OCI-LY7 (cell line): ENCODE data around the gene RBM47. TPM values are rescaled to one million over a fixed set of nuclear protein-coding genes. Genes with fewer than 3 reads are reported as not detected.

Source experiments
- BruUV-seq: library from RNA; stranded (reverse); fragments of 400-500 nt; replicated peaks from 2 replicates; lab custom pipeline; 2021; lab: Mats Ljungman, UMichigan
- CTCF ChIA-PET: fragments of 300-600 bp; sonication (Branson Sonifier 250); formaldehyde crosslinking; loops from one replicate; lab custom pipeline; 2022; ENCODE audit warnings: antibody characterized with exemption; ENCODE audit not compliant: unreplicated experiment; lab: Charles Lee
- POLR2A ChIA-PET: fragments of 300-600 bp; sonication (Branson Sonifier 250); formaldehyde crosslinking; loops from one replicate; lab custom pipeline; 2022; ENCODE audit warnings: antibody characterized with exemption; lab: Charles Lee
- DNase-seq: peaks from one replicate; pipeline ENCODE4 v3.0.0-alpha.2; 2015; ENCODE audit warnings: low spot score
- H2AFZ ChIP-seq: fragments of 200-600 bp; sonication (generic), shearing (Covaris generic); 2 replicates; pipeline ENCODE4 v1.6.1; 2014; ENCODE audit warnings: mild to moderate bottlenecking, antibody characterized with exemption, low read length, moderate library complexity
- H3K27ac ChIP-seq: fragments of 200-600 bp; sonication (generic); 2 replicates; pipeline ENCODE4 v1.5.1; 2014; ENCODE audit warnings: mixed run types, low read depth, mild to moderate bottlenecking, moderate library complexity, low read length, inconsistent platforms; ENCODE audit not compliant: poor library complexity, severe bottlenecking
- H3K36me3 ChIP-seq: fragments of 200-600 bp; sonication (generic); 2 replicates; pipeline ENCODE4 v1.6.1; 2014; ENCODE audit warnings: mild to moderate bottlenecking, antibody characterized with exemption, low read length, moderate library complexity, mixed read lengths; ENCODE audit not compliant: insufficient read depth
- H3K4me1 ChIP-seq: fragments of 200-600 bp; sonication (generic); 2 replicates; pipeline ENCODE4 v1.5.1; 2014; ENCODE audit warnings: mild to moderate bottlenecking, low read length; ENCODE audit not compliant: insufficient read depth, poor library complexity, severe bottlenecking
- H3K4me2 ChIP-seq: fragments of 200-600 bp; sonication (generic); 2 replicates; pipeline ENCODE4 v1.6.1; 2014; ENCODE audit warnings: mild to moderate bottlenecking, low read length
- H3K4me3 ChIP-seq: fragments of 200-600 bp; sonication (generic); 2 replicates; pipeline ENCODE4 v1.5.1; 2014; ENCODE audit warnings: mild to moderate bottlenecking, low read depth, low read length; ENCODE audit not compliant: poor library complexity, severe bottlenecking
- H3K79me2 ChIP-seq: fragments of 200-600 bp; sonication (generic); 2 replicates; pipeline ENCODE4 v1.6.1; 2016; ENCODE audit warnings: low read depth, mild to moderate bottlenecking, low read length, moderate library complexity, mixed read lengths; ENCODE audit not compliant: insufficient read depth
- H3K9me2 ChIP-seq: fragments of 200-600 bp; sonication (generic); 2 replicates; pipeline ENCODE4 v1.6.1; 2016; ENCODE audit warnings: mild to moderate bottlenecking, low read length, mixed read lengths; ENCODE audit not compliant: insufficient read depth
- H3K9me3 ChIP-seq: fragments of 200-600 bp; sonication (generic); 2 replicates; pipeline ENCODE4 v1.6.1; 2014; ENCODE audit warnings: mild to moderate bottlenecking, mixed run types, low read length, mixed read lengths
- H4K20me1 ChIP-seq: fragments of 200-600 bp; sonication (generic); 2 replicates; pipeline ENCODE4 v1.6.1; 2014; ENCODE audit warnings: mild to moderate bottlenecking, antibody characterized with exemption, low read length, moderate library complexity, mixed read lengths; ENCODE audit not compliant: insufficient read depth
- EZH2phosphoT487 ChIP-seq: fragments of 200-600 bp; sonication (generic); IDR thresholded peaks from 2 replicates; pipeline ENCODE4 v1.6.1; 2018; ENCODE audit warnings: low read depth, borderline replicate concordance, mild to moderate bottlenecking, mixed run types, antibody characterized with exemption, low read length, moderate library complexity, mixed read lengths
- intact Hi-C: fragments of 100-400 bp; cut with micrococcal nuclease; formaldehyde crosslinking; loops from one replicate; pipeline ENCODE4 v1.10.0; 2022; ENCODE audit not compliant: unreplicated experiment
- total RNA-seq, 2 experiments: library from RNA; depleted of rRNA in 1 of 2; stranded (reverse); fragments of >200 nt in 1 of 2; shearing (Covaris generic) in 1 of 2; gene quantifications; 2 replicates each; pipeline ENCODE4 v1.2.3, GENCODE V29; 2014 to 2022
- TF ChIP-seq, protein P1 (sequence below): fragments of 200-600 bp; sonication (generic); conservative IDR thresholded peaks from 2 replicates; pipeline ENCODE4 v1.5.1; 2014; ENCODE audit warnings: mild to moderate bottlenecking, antibody characterized with exemption, low read length, moderate library complexity, mixed read lengths

RBM47 gene
- total RNA-seq, 2 experiments from 2014 or later, result 5.3 to 14.2 TPM

DNA sequence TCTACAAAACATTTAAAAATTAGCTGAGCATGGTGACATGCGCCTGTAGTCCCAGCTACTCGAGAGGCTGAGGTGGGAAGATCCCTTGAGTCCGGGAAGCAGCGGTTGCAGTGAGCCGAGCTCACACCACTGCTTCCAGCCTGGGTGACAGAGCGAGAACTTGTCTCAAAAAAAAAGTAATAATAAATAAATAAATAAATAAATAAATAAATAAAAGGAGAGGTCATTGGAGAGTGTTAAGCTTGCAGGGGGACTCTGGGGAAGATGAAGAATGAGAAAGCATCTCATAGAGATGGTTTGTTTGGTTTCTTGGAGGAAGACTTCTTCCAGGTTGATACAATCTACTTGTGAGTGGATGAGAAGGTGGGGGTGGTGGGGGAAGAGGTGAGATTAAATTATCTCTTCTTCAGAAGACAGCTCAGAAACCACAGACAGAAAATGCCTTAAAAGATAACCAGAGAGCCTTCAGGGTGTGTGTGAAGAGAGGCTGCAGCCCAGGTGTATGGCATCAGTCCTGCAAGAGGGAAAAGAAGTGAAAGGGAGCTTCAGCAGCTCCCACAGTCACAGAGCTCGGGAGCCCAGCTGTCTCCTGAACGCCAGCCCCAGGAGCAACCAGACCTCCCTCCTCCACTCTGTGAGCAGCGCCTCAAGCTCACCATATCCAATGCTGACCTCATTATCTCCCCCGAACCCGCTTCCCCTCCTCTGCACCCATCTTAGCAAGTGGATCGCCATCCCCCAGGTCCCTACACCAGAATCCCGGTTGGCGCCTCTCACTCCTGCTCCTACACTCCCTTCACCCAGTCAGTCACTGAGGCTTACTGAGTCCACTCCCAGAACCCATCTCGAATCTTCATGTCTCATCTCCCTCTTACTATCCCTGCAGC lies 48.2 kb downstream of the RBM47 start:
- no peak overlapping the region for H3K27ac ChIP-seq
- no peak for TF ChIP-seq EZH2phosphoT487
- TF ChIP-seq, protein P1, sequence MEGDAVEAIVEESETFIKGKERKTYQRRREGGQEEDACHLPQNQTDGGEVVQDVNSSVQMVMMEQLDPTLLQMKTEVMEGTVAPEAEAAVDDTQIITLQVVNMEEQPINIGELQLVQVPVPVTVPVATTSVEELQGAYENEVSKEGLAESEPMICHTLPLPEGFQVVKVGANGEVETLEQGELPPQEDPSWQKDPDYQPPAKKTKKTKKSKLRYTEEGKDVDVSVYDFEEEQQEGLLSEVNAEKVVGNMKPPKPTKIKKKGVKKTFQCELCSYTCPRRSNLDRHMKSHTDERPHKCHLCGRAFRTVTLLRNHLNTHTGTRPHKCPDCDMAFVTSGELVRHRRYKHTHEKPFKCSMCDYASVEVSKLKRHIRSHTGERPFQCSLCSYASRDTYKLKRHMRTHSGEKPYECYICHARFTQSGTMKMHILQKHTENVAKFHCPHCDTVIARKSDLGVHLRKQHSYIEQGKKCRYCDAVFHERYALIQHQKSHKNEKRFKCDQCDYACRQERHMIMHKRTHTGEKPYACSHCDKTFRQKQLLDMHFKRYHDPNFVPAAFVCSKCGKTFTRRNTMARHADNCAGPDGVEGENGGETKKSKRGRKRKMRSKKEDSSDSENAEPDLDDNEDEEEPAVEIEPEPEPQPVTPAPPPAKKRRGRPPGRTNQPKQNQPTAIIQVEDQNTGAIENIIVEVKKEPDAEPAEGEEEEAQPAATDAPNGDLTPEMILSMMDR, result no peak
- no peaks in the 10 kb centered on the region for H3K9me2 ChIP-seq
- BruUV-seq, result no TSS peak
- ChIA-PET POLR2A (interaction anchor here (0.6 to 1.2 kb wide), 5 partner anchors 25 to 123 kb away, joined by 3 to 6 read pairs (median 4); no protein-coding TSS in a partner anchor), CTCF (no interaction called here)
- no peak overlapping the region for H3K4me2 ChIP-seq
- no peaks in the 10 kb centered on the region for H3K79me2 ChIP-seq
- intact Hi-C loops, result no loop called here
- peaks cover 13% of the 10 kb centered on the region for H3K4me1 ChIP-seq
- no peak overlapping the region for H3K4me3 ChIP-seq
- no peaks in the 10 kb centered on the region for H4K20me1 ChIP-seq
- no peak for DNase-seq
- H2AFZ ChIP-seq, result no peak overlapping the region
- H3K9me3 ChIP-seq, result no peaks in the 10 kb centered on the region
- H3K36me3 ChIP-seq, result no peaks in the 10 kb centered on the region

DNA sequence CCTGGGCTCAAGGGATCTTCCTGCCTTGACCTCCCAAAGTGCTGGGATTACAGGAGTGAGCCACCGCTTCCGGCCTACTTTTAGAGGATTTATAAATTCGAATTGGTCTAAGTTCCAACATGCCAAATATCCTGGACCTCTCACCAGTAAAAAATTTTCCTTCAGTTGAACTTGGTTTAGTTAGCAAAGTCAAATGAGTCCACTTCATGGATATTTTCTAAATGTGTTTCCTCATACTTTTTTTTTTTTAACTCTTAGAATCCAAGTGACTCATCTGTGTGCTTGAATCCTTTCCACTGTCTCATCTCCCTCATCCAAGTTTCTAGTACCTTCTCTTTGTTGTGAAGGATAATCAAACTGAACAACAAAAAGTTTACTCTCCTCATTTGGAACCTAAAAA lies 49.7 kb downstream of the RBM47 start:
- ChIA-PET CTCF (no interaction called here), POLR2A (interaction anchor here (0.7 to 1.0 kb wide), 2 partner anchors 17 to 97 kb away, joined by 3 read pairs; no protein-coding TSS in a partner anchor)
- Histone ChIP-seq H3K27ac (no peak overlapping the region), H3K4me1 (peaks cover 26% of the 10 kb centered on the region), H3K36me3 (no peaks in the 10 kb centered on the region), H3K9me3 (no peaks in the 10 kb centered on the region), H3K9me2 (no peaks in the 10 kb centered on the region), H2AFZ (no peak overlapping the region), H3K4me3 (no peak overlapping the region), H3K79me2 (no peaks in the 10 kb centered on the region), H4K20me1 (no peaks in the 10 kb centered on the region), H3K4me2 (no peak overlapping the region)
- DNase-seq, result no peak
- BruUV-seq, result no TSS peak
- intact Hi-C loops, result loop anchor here (10.0 kb wide), 1 partner anchor 415 kb away; no protein-coding TSS in a partner anchor
- TF ChIP-seq, protein P1, result no peak
- TF ChIP-seq EZH2phosphoT487, result no peak
